GM12878 (cell line): ENCODE data around the gene IFNA14. TPM values are rescaled to one million over a fixed set of nuclear protein-coding genes. Genes with fewer than 3 reads are reported as not detected.

ENCODE experiments used
- BCLAF1 ChIP-seq: fragments of 450-650 bp; IDR thresholded peaks from 2 replicates; pipeline ENCODE4 v1.6.1; 2017; ENCODE audit warnings: antibody characterized with exemption, mild to moderate bottlenecking, moderate library complexity
- EP300 ChIP-seq, 2 experiments: fragments of 150-350 bp in 1 of 2; IDR thresholded peaks; 2 replicates each; pipeline ENCODE4 v1.6.1; 2011 to 2012; ENCODE audit warnings: low read depth in 2 of 2, low read length in 2 of 2, borderline replicate concordance in 1 of 2, improper control_type of control experiment in 1 of 2, inconsistent platforms in 1 of 2; ENCODE audit not compliant: control insufficient read depth in 1 of 2
- IKZF2 ChIP-seq, 2 experiments: fragments of 450-650 bp; IDR thresholded peaks; 2 replicates each; pipeline ENCODE4 v1.6.1; 2017; ENCODE audit warnings: mild to moderate bottlenecking in 2 of 2, moderate library complexity in 2 of 2
- polyA plus RNA-seq, 11 experiments: library from polyadenylated mRNA; depleted of rRNA in 4 of 11; unstranded in 6 of 11; stranded (reverse) in 5 of 11; fragments of >200 nt; fragmentation: Nextera tagmentation in 4 of 11; fragmentation: Illumina TruSeq in 1 of 11; extraction: Ambion mirVana in 4 of 11; extraction: Trizol in 1 of 11; gene quantifications; 1 replicate in 1 of 11; 2 replicates in 10 of 11; pipeline versions ENCODE4 v1.2.1 to v1.2.3, GENCODE V29; 2011 to 2016; ENCODE audit warnings: inconsistent platforms in 2 of 11, missing spikeins in 2 of 11, low read depth in 1 of 11
- total RNA-seq, 4 experiments: library from RNA; depleted of rRNA in 3 of 4; stranded (reverse); fragments of >200 nt in 3 of 4; fragmentation: Illumina TruSeq in 1 of 4; extraction: Trizol in 1 of 4; gene quantifications; 2 replicates each; pipeline versions ENCODE4 v1.2.1 to v1.2.3, GENCODE V29; 2013 to 2021
- TF ChIP-seq, protein P1 (sequence below): fragments of 450-650 bp; formaldehyde crosslinking; IDR thresholded peaks from 2 replicates; pipeline ENCODE4 v1.4.0; 2022; ENCODE audit warnings: mild to moderate bottlenecking, moderate library complexity
- TF ChIP-seq, protein P2 (sequence below), 3 experiments: IDR thresholded peaks in 2 of 3; conservative IDR thresholded peaks in 1 of 3; 2 replicates each; pipeline ENCODE4 v1.5.1; 2011; ENCODE audit warnings: low read depth in 3 of 3, low read length in 3 of 3, mild to moderate bottlenecking in 3 of 3, control low read depth in 2 of 3, moderate library complexity in 2 of 3, inconsistent platforms in 1 of 3, mixed read lengths in 1 of 3; ENCODE audit not compliant: control insufficient read depth in 2 of 3, insufficient read depth in 1 of 3; ENCODE audit errors: extremely low read depth in 1 of 3

The IFNA14 gene
- total and polyA plus RNA-seq, 10 of the 15 experiments (the other 5 are each of a cell fraction or from before 2014, with no cell fraction given), result not detected

DNA sequence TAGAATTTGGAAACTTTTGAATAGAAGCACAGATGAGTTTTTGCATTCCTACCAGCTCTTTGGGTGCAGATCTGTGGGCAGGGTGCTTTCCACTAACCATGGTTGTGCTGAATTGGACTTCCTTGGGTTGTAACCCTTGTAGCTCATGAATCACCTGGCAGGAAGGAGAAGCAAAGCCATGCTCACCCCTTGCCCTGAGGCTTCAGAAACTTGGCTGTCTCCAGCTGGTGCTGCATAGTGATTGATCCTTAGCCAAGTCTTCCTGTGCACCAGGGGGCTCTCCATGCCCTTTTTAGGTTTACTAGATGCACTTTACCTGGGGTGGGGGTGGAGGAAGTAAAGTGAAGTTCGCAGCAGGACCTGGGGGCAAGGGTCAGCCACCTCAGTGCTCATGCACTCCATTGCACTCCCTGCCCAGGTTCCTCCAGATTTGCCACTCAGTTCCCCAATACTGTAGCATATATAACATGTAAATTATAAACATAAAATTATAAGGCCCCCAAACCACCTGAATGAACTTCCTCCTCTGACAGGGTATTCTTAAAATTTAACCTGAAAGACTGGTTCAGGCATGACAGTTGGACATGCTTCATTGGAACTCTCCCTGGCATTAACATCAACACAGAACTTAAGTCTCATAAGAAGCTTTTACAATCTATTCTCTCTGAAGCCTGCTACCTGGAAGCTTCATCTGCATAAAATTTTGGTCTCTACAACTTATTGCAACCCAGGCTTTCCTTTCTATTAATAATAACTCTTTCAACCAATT, 25.8 kb upstream of the IFNA14 start (continued):
- TF ChIP-seq, protein P1, sequence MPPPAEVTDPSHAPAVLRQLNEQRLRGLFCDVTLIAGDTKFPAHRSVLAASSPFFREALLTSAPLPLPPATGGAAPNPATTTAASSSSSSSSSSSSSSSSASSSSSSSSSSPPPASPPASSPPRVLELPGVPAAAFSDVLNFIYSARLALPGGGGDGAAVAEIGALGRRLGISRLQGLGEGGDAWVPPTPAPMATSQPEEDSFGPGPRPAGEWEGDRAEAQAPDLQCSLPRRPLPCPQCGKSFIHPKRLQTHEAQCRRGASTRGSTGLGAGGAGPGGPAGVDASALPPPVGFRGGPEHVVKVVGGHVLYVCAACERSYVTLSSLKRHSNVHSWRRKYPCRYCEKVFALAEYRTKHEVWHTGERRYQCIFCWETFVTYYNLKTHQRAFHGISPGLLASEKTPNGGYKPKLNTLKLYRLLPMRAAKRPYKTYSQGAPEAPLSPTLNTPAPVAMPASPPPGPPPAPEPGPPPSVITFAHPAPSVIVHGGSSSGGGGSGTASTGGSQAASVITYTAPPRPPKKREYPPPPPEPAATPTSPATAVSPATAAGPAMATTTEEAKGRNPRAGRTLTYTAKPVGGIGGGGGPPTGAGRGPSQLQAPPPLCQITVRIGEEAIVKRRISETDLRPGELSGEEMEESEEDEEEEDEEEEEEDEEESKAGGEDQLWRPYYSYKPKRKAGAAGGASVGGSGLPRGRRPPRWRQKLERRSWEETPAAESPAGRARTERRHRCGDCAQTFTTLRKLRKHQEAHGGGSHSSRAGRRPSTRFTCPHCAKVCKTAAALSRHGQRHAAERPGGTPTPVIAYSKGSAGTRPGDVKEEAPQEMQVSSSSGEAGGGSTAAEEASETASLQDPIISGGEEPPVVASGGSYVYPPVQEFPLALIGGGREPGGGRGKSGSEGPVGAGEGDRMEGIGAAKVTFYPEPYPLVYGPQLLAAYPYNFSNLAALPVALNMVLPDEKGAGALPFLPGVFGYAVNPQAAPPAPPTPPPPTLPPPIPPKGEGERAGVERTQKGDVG, result no peak
- TF ChIP-seq BCLAF1, result no peak
- no peak for TF ChIP-seq EP300 (IDR thresholded peaks at IDR 0.05; ENCODE audit: borderline replicate concordance in 1 of 2, control insufficient read depth in 1 of 2, low read depth in 2 of 2, low read length in 2 of 2)
- no peak for TF ChIP-seq IKZF2 (IDR thresholded peaks at IDR 0.05)
- TF ChIP-seq, protein P2, sequence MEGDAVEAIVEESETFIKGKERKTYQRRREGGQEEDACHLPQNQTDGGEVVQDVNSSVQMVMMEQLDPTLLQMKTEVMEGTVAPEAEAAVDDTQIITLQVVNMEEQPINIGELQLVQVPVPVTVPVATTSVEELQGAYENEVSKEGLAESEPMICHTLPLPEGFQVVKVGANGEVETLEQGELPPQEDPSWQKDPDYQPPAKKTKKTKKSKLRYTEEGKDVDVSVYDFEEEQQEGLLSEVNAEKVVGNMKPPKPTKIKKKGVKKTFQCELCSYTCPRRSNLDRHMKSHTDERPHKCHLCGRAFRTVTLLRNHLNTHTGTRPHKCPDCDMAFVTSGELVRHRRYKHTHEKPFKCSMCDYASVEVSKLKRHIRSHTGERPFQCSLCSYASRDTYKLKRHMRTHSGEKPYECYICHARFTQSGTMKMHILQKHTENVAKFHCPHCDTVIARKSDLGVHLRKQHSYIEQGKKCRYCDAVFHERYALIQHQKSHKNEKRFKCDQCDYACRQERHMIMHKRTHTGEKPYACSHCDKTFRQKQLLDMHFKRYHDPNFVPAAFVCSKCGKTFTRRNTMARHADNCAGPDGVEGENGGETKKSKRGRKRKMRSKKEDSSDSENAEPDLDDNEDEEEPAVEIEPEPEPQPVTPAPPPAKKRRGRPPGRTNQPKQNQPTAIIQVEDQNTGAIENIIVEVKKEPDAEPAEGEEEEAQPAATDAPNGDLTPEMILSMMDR (IDR thresholded peaks at IDR 0.05 in 2 of 3, conservative IDR thresholded peaks at IDR 0.05 in 1 of 3; ENCODE audit: control insufficient read depth in 2 of 3, extremely low read depth in 1 of 3, insufficient read depth in 1 of 3, low read depth in 3 of 3, low read length in 3 of 3), result no peak
